Fibroblast of skin of scalp (primary cell): ENCODE data around the gene RAD51B.
"Not testable (repeated sequence)": the region's sequence is repeated elsewhere in the genome, so short reads cannot be mapped to it uniquely, and the experiment has no call there.

Experiments used
- DNase-seq: peaks from one replicate; pipeline ENCODE4 v3.0.0-alpha.2; 2013

RAD51B gene

DNA sequence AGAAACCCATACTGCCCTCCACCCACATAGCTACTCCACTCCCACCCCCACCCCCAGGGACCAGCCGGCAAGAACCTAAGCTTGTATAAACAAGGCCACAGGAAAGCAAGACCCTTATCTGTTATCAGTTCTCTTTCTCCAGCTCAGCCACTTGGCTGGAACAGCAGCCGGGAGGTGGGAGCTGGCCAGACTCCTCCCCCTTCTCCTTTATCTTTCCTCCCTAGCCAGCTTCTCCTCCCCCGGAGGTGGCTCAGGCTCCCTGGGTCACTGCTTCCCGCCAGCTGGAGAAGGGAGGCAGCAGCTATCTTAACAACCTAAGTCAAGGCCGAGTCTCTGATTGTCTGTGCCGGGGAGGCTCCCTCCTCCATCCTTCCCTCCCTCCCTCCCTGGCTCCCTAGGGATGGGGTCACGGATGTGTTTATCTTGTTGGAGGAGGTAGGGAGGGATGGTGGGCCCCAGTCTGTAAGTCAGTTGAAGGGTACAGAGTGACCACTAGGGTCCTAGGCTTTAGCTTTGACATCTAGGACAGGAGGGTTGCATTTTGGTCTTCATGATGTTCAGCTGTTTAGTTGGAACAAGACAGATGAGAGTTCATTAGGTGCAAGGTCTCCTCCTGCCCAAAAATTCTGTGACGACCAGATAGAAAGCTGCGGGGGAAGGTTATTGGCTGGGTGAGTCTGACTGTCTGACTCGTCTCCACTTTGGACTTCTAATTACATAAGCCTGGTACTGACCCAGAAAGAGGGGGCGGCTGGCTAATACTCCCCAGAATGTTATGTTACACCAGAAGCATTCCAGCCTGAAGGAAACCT is 943.6 kb downstream of the RAD51B start:
- DNase-seq = no peak

DNA sequence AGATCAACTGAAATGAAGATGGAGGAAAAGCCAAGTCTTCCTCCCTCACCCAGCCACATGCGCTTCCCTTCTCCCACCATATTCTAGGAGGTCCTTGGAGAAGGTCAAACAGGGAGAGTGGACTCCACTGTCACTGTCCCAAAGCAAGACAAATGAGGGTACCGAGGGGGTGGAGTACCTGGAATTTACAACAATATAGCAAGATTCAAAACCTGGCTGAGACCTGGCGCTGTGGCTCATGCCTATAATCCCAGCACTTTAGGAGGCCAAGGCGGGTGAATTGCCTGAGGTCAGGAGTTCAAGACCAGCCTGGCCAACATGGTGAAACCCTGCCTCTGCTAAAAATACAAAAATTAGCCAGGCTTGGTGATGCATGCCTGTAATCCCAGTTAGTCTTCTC is 944.3 kb downstream of the RAD51B start:
- not testable (repeated sequence) for DNase-seq

DNA sequence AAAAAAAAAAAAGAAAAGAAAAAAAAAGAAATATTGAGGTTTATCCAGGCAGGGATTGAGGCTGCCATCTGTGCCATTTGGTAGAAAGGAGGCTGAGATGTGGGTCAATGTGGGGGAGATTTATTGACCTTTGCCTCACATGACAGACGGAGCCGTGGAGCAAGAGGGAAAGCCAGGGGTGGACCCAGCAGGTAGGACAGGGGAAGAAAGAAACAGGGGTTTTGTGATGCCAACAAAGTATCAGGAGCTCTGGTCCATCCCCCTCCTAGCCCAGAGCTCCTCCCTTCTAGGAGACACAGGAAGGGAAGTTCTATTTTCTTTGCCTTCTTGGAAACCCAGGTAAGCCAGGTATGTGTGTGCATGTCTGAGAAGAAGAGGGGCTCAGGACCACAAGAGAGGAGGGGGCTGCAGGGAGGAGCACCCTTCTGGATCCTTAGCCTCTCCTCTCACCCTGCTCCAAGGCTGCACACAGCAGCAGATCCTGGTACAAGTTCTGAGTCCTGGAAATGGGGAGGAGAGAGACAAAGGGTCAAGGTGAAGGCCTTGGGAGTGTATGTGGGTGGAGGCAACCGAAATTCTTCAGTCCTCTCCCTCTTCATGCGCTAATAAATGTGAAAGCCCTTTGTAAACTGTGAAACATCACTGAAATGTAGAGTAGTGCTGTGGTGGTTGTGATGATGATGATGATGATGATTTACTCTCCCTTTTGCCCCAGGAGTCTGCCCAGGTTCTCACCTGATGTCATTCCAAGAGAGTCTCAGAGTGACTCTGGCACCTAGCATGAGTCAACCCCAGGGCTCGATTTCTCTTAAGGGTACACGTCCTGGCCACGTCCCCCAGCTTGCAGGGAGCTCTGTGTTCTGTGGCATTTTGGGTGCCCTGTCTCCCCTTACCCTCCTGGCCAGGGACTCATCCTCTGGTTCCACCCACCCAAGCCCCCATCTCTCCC is 947.0 kb downstream of the RAD51B start:
- no peak for DNase-seq

DNA sequence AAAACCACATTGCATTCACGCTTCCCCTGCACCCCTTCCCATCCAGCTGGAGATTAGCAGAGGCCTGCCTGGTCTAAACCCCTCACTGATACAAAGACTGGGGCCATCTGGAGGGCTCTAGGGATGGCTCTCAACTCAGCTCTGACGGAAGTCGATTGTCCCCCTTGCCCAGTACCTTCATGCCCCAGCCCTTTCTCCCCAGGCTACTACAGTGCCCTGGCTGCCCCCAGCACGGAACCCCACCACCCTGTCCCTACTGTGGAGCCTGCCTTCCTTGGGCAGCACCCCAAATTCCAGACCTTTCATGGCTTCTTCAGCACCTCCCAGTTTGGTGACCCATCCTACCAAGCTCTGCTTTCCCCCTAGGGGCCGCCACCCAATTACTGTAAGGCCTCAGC is 947.7 kb downstream of the RAD51B start:
- DNase-seq = no peak

DNA sequence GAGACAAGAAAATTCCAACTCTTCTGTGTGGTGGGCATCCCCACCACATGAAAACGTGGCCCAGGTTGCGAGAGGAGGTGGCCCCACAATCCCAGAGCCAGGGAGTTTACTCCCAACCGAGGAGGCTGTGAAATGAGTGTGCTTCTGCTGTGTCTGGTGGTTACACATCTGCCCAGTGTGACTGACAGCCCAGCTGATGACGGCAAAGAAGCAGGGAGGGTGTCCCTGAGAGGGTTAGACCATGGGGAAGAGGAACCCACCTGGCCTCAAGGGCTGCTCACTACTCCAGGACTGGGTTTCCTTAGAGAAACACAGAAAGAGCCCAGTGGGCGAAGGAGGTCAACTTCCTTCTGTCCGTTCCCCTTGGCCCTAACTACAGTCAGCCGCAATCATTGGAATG is 948.7 kb downstream of the RAD51B start:
- no peak for DNase-seq

DNA sequence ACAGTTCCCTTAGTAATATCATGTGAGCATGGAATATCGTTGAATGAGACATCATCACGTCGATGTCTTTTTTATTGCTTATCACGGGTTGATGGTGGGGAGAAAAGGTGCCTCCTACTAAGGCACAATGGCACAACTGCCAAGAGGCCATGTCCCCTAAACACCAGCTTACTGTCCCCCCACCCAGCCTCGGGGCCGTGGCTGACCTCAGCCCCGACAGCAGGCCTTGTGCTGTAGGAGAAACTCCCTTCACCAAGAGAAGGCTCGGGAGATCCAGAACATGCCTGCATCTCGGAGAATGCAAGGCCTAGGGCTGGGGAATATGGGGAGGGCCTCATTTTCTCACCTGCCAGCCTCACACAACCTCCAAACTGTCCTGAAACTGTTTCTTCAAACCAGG is 950.5 kb downstream of the RAD51B start:
- no peak for DNase-seq

DNA sequence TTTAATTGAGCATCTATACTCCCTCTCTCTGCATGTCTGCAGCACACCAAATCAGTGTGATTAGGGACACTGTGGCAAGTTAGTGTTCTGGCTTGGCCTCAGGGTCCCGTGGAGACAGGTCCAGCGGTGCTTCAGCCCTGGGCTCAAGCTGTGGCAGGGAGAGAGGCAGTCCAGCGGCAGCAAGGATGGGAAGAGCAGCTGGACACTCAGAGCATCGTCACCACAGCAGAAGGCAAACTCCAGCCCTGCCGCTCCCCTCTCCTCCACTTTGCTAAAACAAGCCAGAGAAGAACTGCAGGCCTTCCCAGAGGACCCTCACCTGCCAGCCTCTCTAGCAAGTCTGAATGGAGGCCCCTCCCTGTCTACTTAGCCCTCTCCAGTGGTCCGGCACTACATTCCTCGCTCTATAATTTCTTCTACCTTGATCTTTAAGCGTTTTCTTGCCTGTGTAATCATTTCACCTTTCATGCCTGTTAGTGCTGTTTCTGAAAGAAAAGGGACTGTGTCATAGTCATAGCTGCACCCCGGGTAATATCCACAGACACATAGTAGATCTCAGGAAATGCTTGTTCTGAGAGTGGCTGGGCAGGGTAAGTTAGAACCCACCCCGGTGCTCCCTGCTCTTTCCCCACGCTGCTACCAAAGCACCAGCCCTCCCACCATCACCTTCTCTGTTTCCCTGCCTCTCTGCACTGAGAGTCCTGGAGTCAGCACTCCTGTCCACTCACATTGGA is 951.1 kb downstream of the RAD51B start:
- no peak for DNase-seq

DNA sequence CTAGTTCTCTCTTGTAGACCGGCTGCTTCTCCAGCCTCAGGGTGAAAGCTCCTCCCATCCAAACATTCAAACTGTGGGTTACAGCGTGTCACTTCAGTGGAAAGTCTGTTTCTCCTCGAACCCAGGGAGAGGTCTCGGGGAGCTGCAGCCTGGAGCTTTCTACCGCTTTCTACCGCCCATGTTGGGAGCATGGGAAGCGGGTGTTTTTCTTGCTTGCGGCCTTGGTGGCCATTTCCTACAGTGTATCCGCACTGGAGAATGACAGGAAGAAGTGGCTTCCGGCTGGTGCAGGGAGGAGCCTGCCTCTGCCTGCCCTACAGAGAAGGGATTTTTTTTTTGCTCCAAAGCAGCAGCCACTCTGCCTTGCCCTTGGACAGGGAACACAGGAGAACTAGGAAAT is 952.1 kb downstream of the RAD51B start:
- no peak for DNase-seq

DNA sequence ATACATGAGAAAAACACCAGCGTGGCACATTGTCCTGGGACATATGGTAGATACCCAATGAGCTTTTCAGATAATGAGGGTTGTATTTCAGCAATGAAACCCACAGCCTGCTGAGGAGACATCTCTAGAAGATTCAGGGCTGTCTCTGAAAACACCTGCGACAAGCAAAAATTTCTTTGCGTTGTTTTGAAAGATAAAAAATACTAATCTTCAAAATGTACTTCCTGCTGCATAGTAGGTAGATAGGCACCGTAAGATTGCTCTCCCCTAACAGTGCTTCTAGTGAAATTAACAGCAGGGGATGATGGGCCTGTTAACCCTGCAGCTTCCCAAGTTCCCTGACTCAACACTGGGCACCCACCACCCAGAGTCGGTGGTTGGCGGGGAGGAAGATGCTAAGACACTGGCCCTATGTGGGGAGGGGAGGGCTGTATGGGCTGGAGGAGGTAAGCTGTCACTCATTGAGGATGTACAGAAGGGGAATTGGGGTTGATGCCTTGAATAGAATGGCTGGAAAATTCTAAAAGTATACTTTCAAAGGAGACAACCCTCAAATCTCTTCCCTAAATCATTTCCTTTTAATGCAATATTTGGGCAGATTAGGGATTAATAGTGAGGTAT is 953.3 kb downstream of the RAD51B start:
- no peak for DNase-seq

DNA sequence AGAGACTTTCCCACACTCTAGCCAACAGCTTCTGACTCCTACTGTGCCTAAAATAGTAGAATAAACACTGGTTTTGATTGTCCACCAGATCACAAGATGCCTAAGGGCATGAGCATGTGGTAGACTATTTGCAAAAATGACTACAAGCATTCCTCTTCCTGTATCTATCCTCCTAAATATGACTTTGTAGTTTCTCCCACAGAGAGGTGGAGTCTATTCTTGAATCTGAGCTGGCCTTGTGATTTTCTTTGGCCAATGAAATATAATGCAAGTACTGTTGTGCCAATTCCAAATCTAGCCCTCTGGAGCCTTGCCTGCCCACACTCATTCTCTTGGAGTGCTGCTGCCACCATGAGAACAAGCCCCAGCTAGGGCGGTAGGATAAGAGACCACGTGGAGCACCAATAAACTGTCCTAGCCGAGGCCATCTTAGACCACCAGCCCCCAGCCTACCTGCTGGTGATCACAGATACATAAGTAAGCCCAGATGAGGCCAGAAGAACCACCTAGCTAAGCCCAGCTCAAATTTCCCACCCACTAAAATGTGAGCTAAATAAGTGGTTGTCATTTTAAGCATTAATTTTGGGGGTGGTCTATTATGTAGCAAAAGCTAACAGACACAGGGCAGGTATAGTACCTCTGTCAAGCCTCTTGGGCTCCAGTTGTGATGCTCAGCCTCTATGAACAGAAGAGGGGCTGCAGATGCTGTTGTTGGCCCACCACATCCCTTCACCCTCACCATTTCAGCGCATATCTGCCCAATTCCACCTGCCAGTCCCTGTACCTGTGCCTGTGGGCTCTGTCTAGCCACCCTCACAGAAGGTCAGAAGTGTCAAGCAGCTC is 955.4 kb downstream of the RAD51B start:
- DNase-seq = peak; percentile 87

DNA sequence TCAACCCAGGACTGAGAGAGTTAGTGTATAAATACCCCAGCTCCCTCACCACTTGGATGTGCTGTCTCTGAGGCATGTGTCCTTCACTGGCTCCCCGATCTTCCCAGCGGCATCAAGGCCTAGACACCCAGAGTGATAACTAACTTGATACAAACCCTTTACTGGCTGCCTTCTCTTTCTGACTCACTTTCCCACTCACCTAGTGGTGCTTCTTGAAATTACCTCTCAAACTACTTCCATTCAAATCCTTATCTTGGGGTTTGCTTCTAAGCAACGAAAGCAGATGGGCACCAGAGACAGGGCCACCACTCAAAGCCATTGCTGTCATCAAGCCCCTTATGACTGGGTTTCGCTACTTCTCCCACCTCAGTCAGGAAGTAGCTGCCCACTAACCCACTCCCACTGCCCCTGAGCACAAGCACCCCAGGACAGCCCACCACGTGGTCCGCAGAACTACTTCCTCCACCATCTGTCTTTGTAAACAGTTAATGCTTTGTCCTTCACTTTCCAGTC is 956.1 kb downstream of the RAD51B start:
- no peak for DNase-seq

DNA sequence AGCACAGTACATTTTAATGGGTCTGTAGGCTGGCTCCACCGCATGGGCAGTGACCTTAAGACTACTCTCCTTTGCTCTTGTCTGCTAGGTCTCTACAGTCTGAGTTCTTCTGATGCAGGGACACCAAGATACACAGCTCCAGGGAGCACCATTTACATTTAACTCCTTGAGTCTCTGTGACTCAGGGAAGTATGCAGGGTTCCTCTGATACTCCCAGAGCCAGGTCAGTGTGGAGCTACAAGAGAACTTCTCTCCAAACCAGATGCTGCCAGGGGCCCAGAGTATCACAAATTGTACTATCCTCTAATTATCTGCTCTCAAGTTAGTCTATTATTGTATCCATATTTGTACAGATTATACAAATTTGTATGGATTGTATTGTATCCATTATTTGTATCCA is 958.1 kb downstream of the RAD51B start:
- DNase-seq = no peak
